ENCODE measurements around the gene KRTAP4-9. TPM values are rescaled to one million over a fixed set of nuclear protein-coding genes. Genes with fewer than 3 reads are reported as not detected.
"Not testable (repeated sequence)": the region's sequence is repeated elsewhere in the genome, so short reads cannot be mapped to it uniquely, and the experiment has no call there.

The KRTAP4-9 gene
- total RNA-seq, 1 experiment from 2014 or later, result 1.0 TPM

DNA sequence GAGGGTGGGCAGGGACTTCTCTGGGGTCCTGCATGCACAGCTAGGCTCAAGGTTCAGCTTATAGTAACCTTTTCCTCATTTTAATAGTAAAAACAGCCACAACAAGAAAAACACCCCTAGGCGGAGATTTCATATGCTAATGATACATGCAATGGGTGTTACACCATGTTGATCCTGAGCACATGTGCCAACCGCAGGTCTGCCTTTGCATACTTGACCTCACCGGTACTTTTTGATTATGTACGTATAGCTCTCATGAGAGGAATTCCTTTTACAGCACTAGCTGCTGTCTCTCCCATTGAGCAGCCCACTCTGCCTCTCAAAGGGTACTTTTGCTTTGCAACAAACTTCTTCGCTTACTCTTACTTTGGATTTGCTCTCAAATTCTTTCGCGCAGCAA is 9.1 kb upstream of the KRTAP4-9 start:
- H3K9me3 ChIP-seq (ENCODE audit: low read depth, low read length, poor library complexity, severe bottlenecking), result no peaks in the 10 kb centered on the region
- POLR2A ChIA-PET (ENCODE audit: low non-redundant PET), result no interaction called here
- H3K36me3 ChIP-seq (ENCODE audit: insufficient read depth, low read length, poor library complexity, severe bottlenecking), result no peaks in the 10 kb centered on the region
- intact Hi-C loops (cut with micrococcal nuclease; ENCODE audit: unreplicated experiment), result no loop called here
- no peaks in the 10 kb centered on the region for H3K4me1 ChIP-seq (ENCODE audit: insufficient read depth, low read length, poor library complexity, severe bottlenecking)
- no TSS peak for BruUV-seq (replicated peaks)
- H3K4me3 ChIP-seq (ENCODE audit: low read depth, low read length, poor library complexity, severe bottlenecking), result no peak overlapping the region
- no peak overlapping the region for H3K27ac ChIP-seq (ENCODE audit: low read depth, low read length, poor library complexity, severe bottlenecking)
- DNase-seq (ENCODE audit: low spot score), result no peak
- no peaks in the 10 kb centered on the region for H3K27me3 ChIP-seq (replicated peaks; ENCODE audit: insufficient read depth, low read depth, low read length, poor library complexity)
- TF ChIP-seq, protein P1, sequence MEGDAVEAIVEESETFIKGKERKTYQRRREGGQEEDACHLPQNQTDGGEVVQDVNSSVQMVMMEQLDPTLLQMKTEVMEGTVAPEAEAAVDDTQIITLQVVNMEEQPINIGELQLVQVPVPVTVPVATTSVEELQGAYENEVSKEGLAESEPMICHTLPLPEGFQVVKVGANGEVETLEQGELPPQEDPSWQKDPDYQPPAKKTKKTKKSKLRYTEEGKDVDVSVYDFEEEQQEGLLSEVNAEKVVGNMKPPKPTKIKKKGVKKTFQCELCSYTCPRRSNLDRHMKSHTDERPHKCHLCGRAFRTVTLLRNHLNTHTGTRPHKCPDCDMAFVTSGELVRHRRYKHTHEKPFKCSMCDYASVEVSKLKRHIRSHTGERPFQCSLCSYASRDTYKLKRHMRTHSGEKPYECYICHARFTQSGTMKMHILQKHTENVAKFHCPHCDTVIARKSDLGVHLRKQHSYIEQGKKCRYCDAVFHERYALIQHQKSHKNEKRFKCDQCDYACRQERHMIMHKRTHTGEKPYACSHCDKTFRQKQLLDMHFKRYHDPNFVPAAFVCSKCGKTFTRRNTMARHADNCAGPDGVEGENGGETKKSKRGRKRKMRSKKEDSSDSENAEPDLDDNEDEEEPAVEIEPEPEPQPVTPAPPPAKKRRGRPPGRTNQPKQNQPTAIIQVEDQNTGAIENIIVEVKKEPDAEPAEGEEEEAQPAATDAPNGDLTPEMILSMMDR (conservative IDR thresholded peaks at IDR 0.05; ENCODE audit: low read depth, low read length), result no peak
- no peak for TF ChIP-seq EZH2 (IDR thresholded peaks at IDR 0.05; ENCODE audit: borderline replicate concordance, low read depth, low read length, poor library complexity, severe bottlenecking)
- CTCF ChIA-PET, result no interaction called here

DNA sequence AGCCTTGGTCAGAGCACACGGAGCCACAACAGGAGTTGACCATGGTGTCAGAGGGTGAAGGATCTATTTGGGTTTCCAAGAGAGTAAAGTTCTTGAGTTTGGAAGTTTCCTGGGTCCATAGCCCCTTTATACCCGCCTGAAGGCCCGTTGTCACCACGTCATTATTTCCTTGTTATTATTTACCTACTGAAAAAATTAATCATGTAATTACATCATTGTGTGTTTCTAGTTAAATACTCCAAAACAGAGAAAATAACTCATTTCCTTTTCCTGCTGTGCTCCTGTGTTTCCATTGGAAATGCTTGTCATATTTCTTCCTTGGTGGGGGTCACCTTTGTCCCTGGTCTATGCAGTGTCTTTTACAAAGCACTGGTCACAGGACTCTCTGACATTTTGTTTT is 7.1 kb upstream of the KRTAP4-9 start, which contains the start of gene KRTAP4-8:
Gene KRTAP4-8, minus strand, starts transcription at position 101 of the 400 bp plus-strand sequence. Its CDS starts 58 bp downstream, at position 43.
- H3K27me3 ChIP-seq (replicated peaks; ENCODE audit: insufficient read depth, low read depth, low read length, poor library complexity), result no peaks in the 10 kb centered on the region
- ChIA-PET POLR2A (ENCODE audit: low non-redundant PET) (no interaction called here), CTCF (no interaction called here)
- no peaks in the 10 kb centered on the region for H3K9me3 ChIP-seq (ENCODE audit: low read depth, low read length, poor library complexity, severe bottlenecking)
- H3K36me3 ChIP-seq (ENCODE audit: insufficient read depth, low read length, poor library complexity, severe bottlenecking), result no peaks in the 10 kb centered on the region
- no peak for DNase-seq (ENCODE audit: low spot score)
- no peak within 1 kb of the TSS for H3K27ac ChIP-seq (ENCODE audit: low read depth, low read length, poor library complexity, severe bottlenecking)
- TF ChIP-seq, protein P1 (conservative IDR thresholded peaks at IDR 0.05; ENCODE audit: low read depth, low read length), result no peak
- TF ChIP-seq EZH2 (IDR thresholded peaks at IDR 0.05; ENCODE audit: borderline replicate concordance, low read depth, low read length, poor library complexity, severe bottlenecking), result no peak
- H3K4me1 ChIP-seq (ENCODE audit: insufficient read depth, low read length, poor library complexity, severe bottlenecking), result no peaks in the 10 kb centered on the region
- no TSS peak for BruUV-seq (replicated peaks)
- no peak within 1 kb of the TSS for H3K4me3 ChIP-seq (ENCODE audit: low read depth, low read length, poor library complexity, severe bottlenecking)
- intact Hi-C loops (cut with micrococcal nuclease; ENCODE audit: unreplicated experiment), result no loop called here

DNA sequence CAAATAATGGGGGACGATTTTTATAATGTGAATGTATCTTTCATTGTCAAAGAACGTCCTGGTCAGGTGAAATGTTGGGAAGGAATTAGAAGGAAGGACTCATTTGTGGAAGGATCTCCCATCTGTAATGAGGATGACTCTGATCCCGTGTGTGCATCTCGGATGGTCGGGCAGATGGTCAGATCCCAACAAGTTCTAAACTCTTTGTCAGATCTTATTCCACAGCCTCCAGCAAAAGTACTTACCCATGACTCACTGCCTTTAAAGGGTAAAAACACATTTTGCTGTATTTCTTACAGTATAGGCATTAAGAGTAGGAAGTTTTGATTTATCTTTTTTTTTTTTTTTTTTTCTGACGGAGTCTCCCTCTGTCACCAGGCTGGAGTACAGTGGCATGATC is 6.7 kb upstream of the KRTAP4-9 start:
- Histone ChIP-seq H3K27ac (ENCODE audit: low read depth, low read length, poor library complexity, severe bottlenecking) (no peak overlapping the region), H3K9me3 (ENCODE audit: low read depth, low read length, poor library complexity, severe bottlenecking) (no peaks in the 10 kb centered on the region), H3K4me1 (ENCODE audit: insufficient read depth, low read length, poor library complexity, severe bottlenecking) (no peaks in the 10 kb centered on the region), H3K27me3 (replicated peaks; ENCODE audit: insufficient read depth, low read depth, low read length, poor library complexity) (no peaks in the 10 kb centered on the region), H3K36me3 (ENCODE audit: insufficient read depth, low read length, poor library complexity, severe bottlenecking) (no peaks in the 10 kb centered on the region), H3K4me3 (ENCODE audit: low read depth, low read length, poor library complexity, severe bottlenecking) (no peak overlapping the region)
- no peak for DNase-seq (ENCODE audit: low spot score)
- POLR2A ChIA-PET (ENCODE audit: low non-redundant PET), result no interaction called here
- TF ChIP-seq, protein P1 (conservative IDR thresholded peaks at IDR 0.05; ENCODE audit: low read depth, low read length), result no peak
- no peak for TF ChIP-seq EZH2 (IDR thresholded peaks at IDR 0.05; ENCODE audit: borderline replicate concordance, low read depth, low read length, poor library complexity, severe bottlenecking)
- no TSS peak for BruUV-seq (replicated peaks)
- CTCF ChIA-PET, result no interaction called here
- intact Hi-C loops (cut with micrococcal nuclease; ENCODE audit: unreplicated experiment), result no loop called here

DNA sequence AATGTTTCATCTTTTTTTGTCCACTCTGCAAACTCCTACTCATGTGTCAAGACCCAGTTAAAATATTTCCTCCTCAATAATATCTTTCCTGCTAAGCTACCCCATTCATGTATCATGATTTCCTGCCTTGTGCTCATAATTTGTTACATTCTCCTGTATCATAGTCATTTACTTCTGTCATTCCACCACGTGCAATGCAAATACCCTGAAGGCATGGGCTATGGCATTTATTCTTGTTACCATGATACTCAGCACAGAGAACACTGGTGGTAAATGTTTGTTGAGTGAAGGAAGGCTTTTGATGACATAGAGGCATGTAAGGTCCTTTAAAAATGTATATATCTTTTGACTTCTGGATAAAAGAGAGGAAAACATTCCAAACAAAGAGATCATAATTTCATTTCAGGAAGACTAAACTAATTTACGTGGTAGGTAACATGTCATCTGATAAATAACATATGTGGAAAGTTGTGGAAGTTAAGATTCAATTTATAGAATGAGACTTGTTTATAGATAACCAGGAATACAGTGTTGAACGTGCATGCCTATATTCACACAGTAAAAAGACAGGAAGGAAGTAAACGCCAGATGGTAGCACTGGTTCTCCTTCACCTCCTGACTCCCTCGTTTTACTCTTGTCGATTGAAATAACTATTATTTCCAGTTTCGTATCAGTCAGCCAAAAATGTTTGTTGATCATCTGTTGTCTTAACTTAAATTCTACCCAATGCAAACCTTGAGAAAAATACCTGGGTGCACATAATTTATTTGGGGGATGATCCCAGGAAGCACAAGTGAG is 5.3 kb upstream of the KRTAP4-9 start:
- CTCF ChIA-PET; H3K27ac ChIP-seq (ENCODE audit: low read depth, low read length, poor library complexity, severe bottlenecking); POLR2A ChIA-PET (ENCODE audit: low non-redundant PET); BruUV-seq (replicated peaks); DNase-seq (ENCODE audit: low spot score); intact Hi-C loops (cut with micrococcal nuclease; ENCODE audit: unreplicated experiment); H3K27me3 ChIP-seq (replicated peaks; ENCODE audit: insufficient read depth, low read depth, low read length, poor library complexity); H3K36me3 ChIP-seq (ENCODE audit: insufficient read depth, low read length, poor library complexity, severe bottlenecking); H3K4me1 ChIP-seq (ENCODE audit: insufficient read depth, low read length, poor library complexity, severe bottlenecking); H3K9me3 ChIP-seq (ENCODE audit: low read depth, low read length, poor library complexity, severe bottlenecking); H3K4me3 ChIP-seq (ENCODE audit: low read depth, low read length, poor library complexity, severe bottlenecking): not testable (repeated sequence)

Data from A673 (cell line).